GM06990 (cell line): ENCODE results near the gene ASB15.

ENCODE experiments used
- DNase-seq: peaks from one replicate; pipeline ENCODE4 v3.0.0-alpha.2; 2011; ENCODE audit not compliant: insufficient read length; ENCODE audit errors: extremely low read depth
- H3K27me3 ChIP-seq: replicated peaks from 2 replicates; pipeline ENCODE4 v1.6.0; 2011; ENCODE audit warnings: low read length; ENCODE audit not compliant: control insufficient read depth, insufficient read depth
- H3K36me3 ChIP-seq: 2 replicates; pipeline ENCODE4 v1.5.1; 2011; ENCODE audit warnings: low read length; ENCODE audit not compliant: control insufficient read depth, insufficient read depth
- H3K4me3 ChIP-seq: replicated peaks from 2 replicates; pipeline ENCODE4 v1.5.1; 2011; ENCODE audit warnings: low read depth, mild to moderate bottlenecking, control low read depth, low read length
- TF ChIP-seq, protein P1 (sequence below): IDR thresholded peaks from 2 replicates; pipeline ENCODE4 v1.5.1; 2011; ENCODE audit warnings: low read length, control low read depth, mild to moderate bottlenecking, inconsistent platforms; ENCODE audit not compliant: insufficient read depth, poor library complexity, severe bottlenecking

The ASB15 gene

GRCh38 chr7:123658023-123658422 lies 56.4 kb downstream of the ASB15 start:
- no peaks in the 10 kb centered on the region for H3K27me3 ChIP-seq
- no peak overlapping the region for H3K4me3 ChIP-seq
- no peak for DNase-seq
- H3K36me3 ChIP-seq, result no peaks in the 10 kb centered on the region
- TF ChIP-seq, protein P1, sequence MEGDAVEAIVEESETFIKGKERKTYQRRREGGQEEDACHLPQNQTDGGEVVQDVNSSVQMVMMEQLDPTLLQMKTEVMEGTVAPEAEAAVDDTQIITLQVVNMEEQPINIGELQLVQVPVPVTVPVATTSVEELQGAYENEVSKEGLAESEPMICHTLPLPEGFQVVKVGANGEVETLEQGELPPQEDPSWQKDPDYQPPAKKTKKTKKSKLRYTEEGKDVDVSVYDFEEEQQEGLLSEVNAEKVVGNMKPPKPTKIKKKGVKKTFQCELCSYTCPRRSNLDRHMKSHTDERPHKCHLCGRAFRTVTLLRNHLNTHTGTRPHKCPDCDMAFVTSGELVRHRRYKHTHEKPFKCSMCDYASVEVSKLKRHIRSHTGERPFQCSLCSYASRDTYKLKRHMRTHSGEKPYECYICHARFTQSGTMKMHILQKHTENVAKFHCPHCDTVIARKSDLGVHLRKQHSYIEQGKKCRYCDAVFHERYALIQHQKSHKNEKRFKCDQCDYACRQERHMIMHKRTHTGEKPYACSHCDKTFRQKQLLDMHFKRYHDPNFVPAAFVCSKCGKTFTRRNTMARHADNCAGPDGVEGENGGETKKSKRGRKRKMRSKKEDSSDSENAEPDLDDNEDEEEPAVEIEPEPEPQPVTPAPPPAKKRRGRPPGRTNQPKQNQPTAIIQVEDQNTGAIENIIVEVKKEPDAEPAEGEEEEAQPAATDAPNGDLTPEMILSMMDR, result no peak

- Histone ChIP-seq H3K4me3 (no peak overlapping the region), H3K36me3 (no peaks in the 10 kb centered on the region), H3K27me3 (no peaks in the 10 kb centered on the region)
- TF ChIP-seq, protein P1, result no peak
- no peak for DNase-seq
Observed at GRCh38 chr7:123660514-123661354, 59.1 kb downstream of the ASB15 start.

DNA sequence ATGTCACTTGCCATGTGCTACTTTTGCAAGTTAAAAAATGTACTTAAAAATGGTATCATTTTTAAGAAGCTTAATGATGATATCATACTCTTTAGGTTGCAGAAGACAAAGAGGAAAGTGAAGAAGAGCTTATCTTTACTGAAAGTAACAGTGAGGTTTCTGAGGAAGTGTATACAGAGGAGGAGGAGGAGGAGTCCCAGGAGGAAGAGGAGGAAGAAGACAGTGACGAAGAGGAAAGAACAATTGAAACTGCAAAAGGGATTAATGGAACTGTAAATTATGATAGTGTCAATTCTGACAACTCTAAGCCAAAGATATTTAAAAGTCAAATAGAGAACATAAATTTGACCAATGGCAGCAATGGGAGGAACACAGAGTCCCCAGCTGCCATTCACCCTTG lies 60.1 kb downstream of the ASB15 start:
- H3K36me3 ChIP-seq, result no peaks in the 10 kb centered on the region
- no peaks in the 10 kb centered on the region for H3K27me3 ChIP-seq
- no peak overlapping the region for H3K4me3 ChIP-seq
- DNase-seq, result no peak
- TF ChIP-seq, protein P1, result no peak

DNA sequence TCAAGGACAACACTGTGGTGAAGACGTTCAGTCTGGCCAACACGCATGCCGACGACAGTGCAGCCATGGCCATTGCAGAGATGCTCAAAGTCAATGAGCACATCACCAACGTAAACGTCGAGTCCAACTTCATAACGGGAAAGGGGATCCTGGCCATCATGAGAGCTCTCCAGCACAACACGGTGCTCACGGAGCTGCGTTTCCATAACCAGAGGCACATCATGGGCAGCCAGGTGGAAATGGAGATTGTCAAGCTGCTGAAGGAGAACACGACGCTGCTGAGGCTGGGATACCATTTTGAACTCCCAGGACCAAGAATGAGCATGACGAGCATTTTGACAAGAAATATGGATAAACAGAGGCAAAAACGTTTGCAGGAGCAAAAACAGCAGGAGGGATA lies 60.7 kb downstream of the ASB15 start:
- TF ChIP-seq, protein P1, result no peak
- no peaks in the 10 kb centered on the region for H3K36me3 ChIP-seq
- H3K4me3 ChIP-seq, result no peak overlapping the region
- DNase-seq, result no peak
- no peaks in the 10 kb centered on the region for H3K27me3 ChIP-seq

GRCh38 chr7:123662755-123663154 lies 61.1 kb downstream of the ASB15 start:
- Histone ChIP-seq H3K27me3 (no peaks in the 10 kb centered on the region), H3K36me3 (no peaks in the 10 kb centered on the region), H3K4me3 (no peak overlapping the region)
- TF ChIP-seq, protein P1, result no peak
- no peak for DNase-seq
